K562 (cell line): ENCODE measurements around the gene ACAT2. TPM values are rescaled to one million over a fixed set of nuclear protein-coding genes. Genes with fewer than 3 reads are reported as not detected.

Source experiments
- CBFA2T3 ChIP-seq: fragments of 450-650 bp; IDR thresholded peaks from 2 replicates; pipeline ENCODE4 v1.6.1; 2017
- CTCF ChIP-seq, 3 experiments: IDR thresholded peaks in 2 of 3; conservative IDR thresholded peaks in 1 of 3; 2 replicates each; pipeline ENCODE4 v1.5.1; 2011 to 2012; ENCODE audit warnings: low read length in 3 of 3, mild to moderate bottlenecking in 3 of 3, control low read depth in 2 of 3, improper control_type of control experiment in 1 of 3, inconsistent platforms in 1 of 3, low read depth in 1 of 3, mixed read lengths in 1 of 3, moderate library complexity in 1 of 3; ENCODE audit not compliant: insufficient read depth in 2 of 3
- EZH2 ChIP-seq: IDR thresholded peaks from 2 replicates; pipeline ENCODE4 v1.6.1; 2012; ENCODE audit warnings: low read depth, mild to moderate bottlenecking, inconsistent platforms, low read length, borderline replicate concordance
- GATAD2A ChIP-seq: fragments of 450-650 bp; IDR thresholded peaks from 2 replicates; pipeline ENCODE4 v1.6.1; 2017
- HBP1 ChIP-seq: fragments of 450-650 bp; formaldehyde crosslinking; IDR thresholded peaks from 2 replicates; pipeline ENCODE4 v1.4.0; 2022; ENCODE audit warnings: missing genetic modification characterization
- HES1 ChIP-seq: fragments of 450-650 bp; IDR thresholded peaks from 2 replicates; pipeline ENCODE4 v1.6.1; 2016; ENCODE audit warnings: low read depth, mild to moderate bottlenecking, moderate library complexity
- HNRNPLL ChIP-seq: fragments of 200-400 bp; formaldehyde crosslinking; IDR thresholded peaks from 2 replicates; pipeline ENCODE4 v1.6.1; 2017; ENCODE audit warnings: low read length, low read depth, mild to moderate bottlenecking; ENCODE audit not compliant: poor library complexity, severe bottlenecking
- MEF2A ChIP-seq: IDR thresholded peaks from 2 replicates; pipeline ENCODE4 v1.6.1; 2011; ENCODE audit warnings: low read depth, mild to moderate bottlenecking, low read length, moderate library complexity; ENCODE audit not compliant: control insufficient read depth
- MYNN ChIP-seq, 2 experiments: sonication (generic); formaldehyde crosslinking in 1 of 2; IDR thresholded peaks; 2 replicates each; pipeline versions ENCODE4 v1.5.0 to v1.6.1; 2016 to 2020; ENCODE audit warnings: antibody characterized with exemption in 1 of 2, missing genetic modification reagents in 1 of 2
- NR3C1 ChIP-seq: sonication (generic); formaldehyde crosslinking; IDR thresholded peaks from 2 replicates; pipeline ENCODE4 v1.8.1; 2022; ENCODE audit warnings: missing genetic modification reagents
- PCBP2 ChIP-seq: fragments of 200-400 bp; formaldehyde crosslinking; IDR thresholded peaks from 2 replicates; pipeline ENCODE4 v1.6.1; 2018; ENCODE audit warnings: low read length, low read depth, mild to moderate bottlenecking, moderate library complexity; ENCODE audit not compliant: poor library complexity, severe bottlenecking
- POLR2B ChIP-seq: fragments of 450-650 bp; IDR thresholded peaks from 2 replicates; pipeline ENCODE4 v1.6.1; 2018; ENCODE audit warnings: low read depth; ENCODE audit not compliant: partially characterized antibody
- PYGO2 ChIP-seq: fragments of 450-650 bp; IDR thresholded peaks from 2 replicates; pipeline ENCODE4 v1.6.1; 2016; ENCODE audit warnings: mild to moderate bottlenecking, missing genetic modification characterization, moderate library complexity, missing compliant biosample characterization
- RAD21 ChIP-seq, 2 experiments: fragments of 250-450 bp in 1 of 2; fragments of 450-650 bp in 1 of 2; sonication (Bioruptor Pico) in 1 of 2; formaldehyde crosslinking in 1 of 2; IDR thresholded peaks in 1 of 2; conservative IDR thresholded peaks in 1 of 2; 2 replicates each; pipeline versions ENCODE4 v1.4.0 to v1.8.0; 2020 to 2022; ENCODE audit warnings: mild to moderate bottlenecking in 2 of 2, moderate library complexity in 1 of 2
- SAFB ChIP-seq: fragments of 200-400 bp; formaldehyde crosslinking; IDR thresholded peaks from 2 replicates; pipeline ENCODE4 v1.6.1; 2017; ENCODE audit warnings: low read depth, low read length, borderline replicate concordance
- TARDBP ChIP-seq: fragments of 450-650 bp; IDR thresholded peaks from 2 replicates; pipeline ENCODE4 v1.6.1; 2016
- THAP7 ChIP-seq: fragments of 250-450 bp; sonication (Bioruptor Pico); IDR thresholded peaks from 2 replicates; pipeline ENCODE4 v1.5.0; 2021
- ZNF212 ChIP-seq: fragments of 450-650 bp; formaldehyde crosslinking; IDR thresholded peaks from 2 replicates; pipeline ENCODE4 v1.4.0; 2020; ENCODE audit warnings: mild to moderate bottlenecking
- ZNF431 ChIP-seq: sonication (generic); formaldehyde crosslinking; IDR thresholded peaks from 2 replicates; pipeline ENCODE4 v1.8.0; 2022; ENCODE audit warnings: mild to moderate bottlenecking, missing genetic modification reagents
- ZNF780A ChIP-seq: fragments of 250-450 bp; sonication (Bioruptor Pico); IDR thresholded peaks from 2 replicates; pipeline ENCODE4 v1.5.0; 2021; ENCODE audit warnings: mild to moderate bottlenecking
- polyA plus RNA-seq, 8 experiments: library from polyadenylated mRNA; depleted of rRNA in 4 of 8; stranded (reverse) in 5 of 8; unstranded in 3 of 8; fragments of >200 nt; fragmentation: Nextera tagmentation in 2 of 8; fragmentation: Illumina TruSeq in 1 of 8; extraction: Ambion mirVana in 2 of 8; extraction: Trizol in 1 of 8; gene quantifications; 2 replicates each; pipeline versions ENCODE4 v1.2.1 to v1.2.3, GENCODE V29; 2011 to 2014; ENCODE audit warnings: inconsistent platforms in 1 of 8, missing spikeins in 1 of 8
- total RNA-seq, 7 experiments: library from RNA; depleted of rRNA in 6 of 7; stranded (reverse); fragments of >200 nt in 6 of 7; fragmentation: Illumina TruSeq in 2 of 7; extraction: Trizol in 2 of 7; gene quantifications; 2 replicates each; pipeline versions ENCODE4 v1.2.1 to v1.2.3, GENCODE V29; 2011 to 2021; ENCODE audit warnings: low replicate concordance in 1 of 7
- TF ChIP-seq, protein P1 (sequence below): fragments of 450-650 bp; IDR thresholded peaks from 2 replicates; pipeline ENCODE4 v1.6.1; 2017; ENCODE audit warnings: antibody characterized with exemption, mild to moderate bottlenecking

ACAT2 gene
- total and polyA plus RNA-seq, 9 of the 15 experiments (the other 6 are each of a cell fraction or from before 2014, with no cell fraction given): 63.0 to 309 (median 144) TPM

DNA sequence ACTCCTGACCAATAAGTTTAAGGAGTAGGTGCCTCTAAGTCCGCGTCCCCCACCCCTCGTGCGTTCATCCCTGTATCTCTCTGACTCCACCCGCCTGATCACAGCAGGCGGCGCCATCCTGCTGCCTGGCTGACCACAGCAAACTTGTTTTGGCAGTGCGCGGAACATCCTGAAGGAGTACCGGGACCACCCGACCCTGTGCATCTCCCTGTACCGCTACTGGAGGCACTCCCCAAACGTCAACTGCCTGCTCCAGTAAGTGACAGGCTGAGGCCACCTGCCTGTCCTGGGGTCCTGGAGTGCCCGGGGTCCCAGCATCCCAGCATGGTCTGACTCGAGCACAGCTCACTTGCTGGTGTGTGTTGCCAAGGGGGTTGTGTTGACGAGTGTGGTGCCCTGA lies 57.3 kb downstream of the ACAT2 start (continued):
- TF ChIP-seq, protein P1, sequence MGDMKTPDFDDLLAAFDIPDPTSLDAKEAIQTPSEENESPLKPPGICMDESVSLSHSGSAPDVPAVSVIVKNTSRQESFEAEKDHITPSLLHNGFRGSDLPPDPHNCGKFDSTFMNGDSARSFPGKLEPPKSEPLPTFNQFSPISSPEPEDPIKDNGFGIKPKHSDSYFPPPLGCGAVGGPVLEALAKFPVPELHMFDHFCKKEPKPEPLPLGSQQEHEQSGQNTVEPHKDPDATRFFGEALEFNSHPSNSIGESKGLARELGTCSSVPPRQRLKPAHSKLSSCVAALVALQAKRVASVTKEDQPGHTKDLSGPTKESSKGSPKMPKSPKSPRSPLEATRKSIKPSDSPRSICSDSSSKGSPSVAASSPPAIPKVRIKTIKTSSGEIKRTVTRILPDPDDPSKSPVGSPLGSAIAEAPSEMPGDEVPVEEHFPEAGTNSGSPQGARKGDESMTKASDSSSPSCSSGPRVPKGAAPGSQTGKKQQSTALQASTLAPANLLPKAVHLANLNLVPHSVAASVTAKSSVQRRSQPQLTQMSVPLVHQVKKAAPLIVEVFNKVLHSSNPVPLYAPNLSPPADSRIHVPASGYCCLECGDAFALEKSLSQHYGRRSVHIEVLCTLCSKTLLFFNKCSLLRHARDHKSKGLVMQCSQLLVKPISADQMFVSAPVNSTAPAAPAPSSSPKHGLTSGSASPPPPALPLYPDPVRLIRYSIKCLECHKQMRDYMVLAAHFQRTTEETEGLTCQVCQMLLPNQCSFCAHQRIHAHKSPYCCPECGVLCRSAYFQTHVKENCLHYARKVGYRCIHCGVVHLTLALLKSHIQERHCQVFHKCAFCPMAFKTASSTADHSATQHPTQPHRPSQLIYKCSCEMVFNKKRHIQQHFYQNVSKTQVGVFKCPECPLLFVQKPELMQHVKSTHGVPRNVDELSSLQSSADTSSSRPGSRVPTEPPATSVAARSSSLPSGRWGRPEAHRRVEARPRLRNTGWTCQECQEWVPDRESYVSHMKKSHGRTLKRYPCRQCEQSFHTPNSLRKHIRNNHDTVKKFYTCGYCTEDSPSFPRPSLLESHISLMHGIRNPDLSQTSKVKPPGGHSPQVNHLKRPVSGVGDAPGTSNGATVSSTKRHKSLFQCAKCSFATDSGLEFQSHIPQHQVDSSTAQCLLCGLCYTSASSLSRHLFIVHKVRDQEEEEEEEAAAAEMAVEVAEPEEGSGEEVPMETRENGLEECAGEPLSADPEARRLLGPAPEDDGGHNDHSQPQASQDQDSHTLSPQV: no peak
- TF ChIP-seq THAP7 (CRISPR knock-in tag) (no peak), MEF2A (no peak), PYGO2 (tag) (no peak), ZNF212 (no peak), PCBP2 (no peak), HBP1 (CRISPR knock-in tag) (no peak), ZNF431 (CRISPR knock-in tag) (no peak), CTCF (IDR thresholded peaks at IDR 0.05 in 2 of 3, conservative IDR thresholded peaks at IDR 0.05 in 1 of 3; ENCODE audit: insufficient read depth in 2 of 3, low read depth in 1 of 3, low read length in 3 of 3) (peak; percentile 39 to 51 (median 42); a peak in 5 of 6 replicates), GATAD2A (no peak), HNRNPLL (no peak), ZNF780A (CRISPR knock-in tag) (no peak), TARDBP (no peak), NR3C1 (0 out of 2 replicates have a peak, but pooled peaks have one; percentile 39), RAD21 (CRISPR knock-in tag; conservative IDR thresholded peaks at IDR 0.05 in 1 of 2, IDR thresholded peaks at IDR 0.05 in 1 of 2) (peak in 1 of 2 experiments; percentile 28; a peak in 3 of 4 replicates), EZH2 (0 out of 2 replicates have a peak, but pooled peaks have one; percentile 80), SAFB (no peak), CBFA2T3 (no peak), POLR2B (no peak), MYNN (IDR thresholded peaks at IDR 0.05) (no peak), MYNN (CRISPR knock-in tag; IDR thresholded peaks at IDR 0.05) (no peak), HES1 (no peak)
